Hematopoietic multipotent progenitor cell treated with erythropoietin and hydrocortisone succinate and interleukin-3 and kit ligand, for 6 days (in vitro differentiated cells): ENCODE measurements around the gene TH.

Source experiments
- DNase-seq: peaks from one replicate; pipeline ENCODE4 v3.0.0-alpha.2; 2015

Gene TH

GRCh38 chr11:2208691-2209369, 37.2 kb upstream of the TH start:
- DNase-seq = no peak

GRCh38 chr11:2207773-2208621, 36.4 kb upstream of the TH start:
- DNase-seq = no peak

- no peak for DNase-seq
These were observed 35.6 kb upstream of the TH start for GRCh38 chr11:2207212-2207611.

- DNase-seq = no peak
These were observed 34.5 kb upstream of the TH start for GRCh38 chr11:2205981-2206690.

- no peak for DNase-seq
These were observed 33.7 kb upstream of the TH start for GRCh38 chr11:2205214-2205720.

- DNase-seq = no peak
These were observed 33.0 kb upstream of the TH start for GRCh38 chr11:2204361-2205213.

GRCh38 chr11:2203440-2204259, 32.0 kb upstream of the TH start:
- no peak for DNase-seq

GRCh38 chr11:2202900-2203439, 31.4 kb upstream of the TH start:
- no peak for DNase-seq

GRCh38 chr11:2202071-2202899, 30.7 kb upstream of the TH start:
- DNase-seq = no peak

- DNase-seq = no peak
These were observed 29.9 kb upstream of the TH start for GRCh38 chr11:2201542-2201941.

- DNase-seq = no peak
These were observed 29.4 kb upstream of the TH start for GRCh38 chr11:2200957-2201519.

- DNase-seq = no peak
These were observed 28.9 kb upstream of the TH start for GRCh38 chr11:2200536-2200935.

- DNase-seq = no peak
These were observed 28.1 kb upstream of the TH start for GRCh38 chr11:2199466-2200341.

GRCh38 chr11:2198621-2199365, 27.2 kb upstream of the TH start:
- DNase-seq = no peak

- no peak for DNase-seq
These were observed 26.3 kb upstream of the TH start for GRCh38 chr11:2197771-2198520.

GRCh38 chr11:2196970-2197770, 25.6 kb upstream of the TH start:
- peak; percentile 90 for DNase-seq

GRCh38 chr11:2195756-2196088, 24.1 kb upstream of the TH start:
- no peak for DNase-seq
